ENCODE measurements around the gene MYORG. TPM values are rescaled to one million over a fixed set of nuclear protein-coding genes. Genes with fewer than 3 reads are reported as not detected.

Gene MYORG
- total RNA-seq, 1 donor from 2014 or later: 1.3 TPM

- Mint-ChIP-seq H3K36me3 (ENCODE audit: unreplicated experiment) (peaks cover 5% of the 10 kb centered on the region), H3K4me1 (ENCODE audit: unreplicated experiment) (peaks cover 7% of the 10 kb centered on the region), H3K9me3 (ENCODE audit: unreplicated experiment) (no peaks in the 10 kb centered on the region), H3K27ac (ENCODE audit: unreplicated experiment) (no peak overlapping the region), H3K4me3 (ENCODE audit: unreplicated experiment) (no peak overlapping the region), H3K27me3 (ENCODE audit: unreplicated experiment) (no peaks in the 10 kb centered on the region)
- DNase-seq (ENCODE audit: extremely low spot score, unreplicated experiment): no peak
- no peak for TF ChIP-seq CTCF (IDR thresholded peaks at IDR 0.05)
These were observed 27.4 kb downstream of the MYORG start for GRCh38 chr9:34349324-34349723.

- Mint-ChIP-seq H3K4me3 (ENCODE audit: unreplicated experiment) (no peak overlapping the region), H3K27ac (ENCODE audit: unreplicated experiment) (no peak overlapping the region), H3K4me1 (ENCODE audit: unreplicated experiment) (peaks cover 7% of the 10 kb centered on the region), H3K27me3 (ENCODE audit: unreplicated experiment) (no peaks in the 10 kb centered on the region), H3K36me3 (ENCODE audit: unreplicated experiment) (peaks cover 11% of the 10 kb centered on the region), H3K9me3 (ENCODE audit: unreplicated experiment) (no peaks in the 10 kb centered on the region)
- no peak for DNase-seq (ENCODE audit: extremely low spot score, unreplicated experiment)
- no peak for TF ChIP-seq CTCF (IDR thresholded peaks at IDR 0.05)
These were observed 28.9 kb downstream of the MYORG start for GRCh38 chr9:34347800-34348158.

GRCh38 chr9:34346873-34347799 is 29.6 kb downstream of the MYORG start:
- no peak overlapping the region for H3K27ac Mint-ChIP-seq (ENCODE audit: unreplicated experiment)
- TF ChIP-seq CTCF (IDR thresholded peaks at IDR 0.05): no peak
- DNase-seq (ENCODE audit: extremely low spot score, unreplicated experiment): no peak
- no peaks in the 10 kb centered on the region for H3K27me3 Mint-ChIP-seq (ENCODE audit: unreplicated experiment)
- peaks cover 11% of the 10 kb centered on the region for H3K36me3 Mint-ChIP-seq (ENCODE audit: unreplicated experiment)
- no peaks in the 10 kb centered on the region for H3K9me3 Mint-ChIP-seq (ENCODE audit: unreplicated experiment)
- H3K4me3 Mint-ChIP-seq (ENCODE audit: unreplicated experiment): no peak overlapping the region
- H3K4me1 Mint-ChIP-seq (ENCODE audit: unreplicated experiment): peaks cover 7% of the 10 kb centered on the region

GRCh38 chr9:34343605-34344004 is 33.1 kb downstream of the MYORG start:
- no peak for DNase-seq (ENCODE audit: extremely low spot score, unreplicated experiment)
- H3K9me3 Mint-ChIP-seq (ENCODE audit: unreplicated experiment): no peaks in the 10 kb centered on the region
- H3K27me3 Mint-ChIP-seq (ENCODE audit: unreplicated experiment): no peaks in the 10 kb centered on the region
- peaks cover 21% of the 10 kb centered on the region for H3K36me3 Mint-ChIP-seq (ENCODE audit: unreplicated experiment)
- H3K27ac Mint-ChIP-seq (ENCODE audit: unreplicated experiment): no peak overlapping the region
- TF ChIP-seq CTCF (IDR thresholded peaks at IDR 0.05): no peak
- H3K4me1 Mint-ChIP-seq (ENCODE audit: unreplicated experiment): peaks cover 7% of the 10 kb centered on the region
- no peak overlapping the region for H3K4me3 Mint-ChIP-seq (ENCODE audit: unreplicated experiment)

- no peaks in the 10 kb centered on the region for H3K27me3 Mint-ChIP-seq (ENCODE audit: unreplicated experiment)
- H3K9me3 Mint-ChIP-seq (ENCODE audit: unreplicated experiment): no peaks in the 10 kb centered on the region
- H3K4me3 Mint-ChIP-seq (ENCODE audit: unreplicated experiment): no peak overlapping the region
- TF ChIP-seq CTCF (IDR thresholded peaks at IDR 0.05): no peak
- DNase-seq (ENCODE audit: extremely low spot score, unreplicated experiment): no peak
- H3K36me3 Mint-ChIP-seq (ENCODE audit: unreplicated experiment): peaks cover 21% of the 10 kb centered on the region
- H3K4me1 Mint-ChIP-seq (ENCODE audit: unreplicated experiment): peaks cover 7% of the 10 kb centered on the region
- no peak overlapping the region for H3K27ac Mint-ChIP-seq (ENCODE audit: unreplicated experiment)
These were observed 33.6 kb downstream of the MYORG start for GRCh38 chr9:34343090-34343489.
